ENCODE results near the gene LPP.
A peak's percentile ranks its signal among the peaks of the same experiment; 100 is the strongest.
"Not testable (repeated sequence)": the region's sequence is repeated elsewhere in the genome, so short reads cannot be mapped to it uniquely, and the experiment has no call there.

LPP gene

GRCh38 chr3:188154014-188154808 lies at the start of gene LPP:
TSS of gene LPP (plus strand) at chr3:188154157. CDS start at chr3:188406121, 251,964 bp downstream.
- peak in 1 of 2 experiments; percentile 74 for DNase-seq

- no peak for DNase-seq
Measured at GRCh38 chr3:188106006-188106405, 48.0 kb upstream of the LPP start.

GRCh38 chr3:188106454-188106853 lies 47.5 kb upstream of the LPP start:
- DNase-seq, result no peak

GRCh38 chr3:188106887-188107830 lies 46.8 kb upstream of the LPP start:
- DNase-seq, result no peak

- DNase-seq, result no peak
Measured at GRCh38 chr3:188108703-188109412, 45.1 kb upstream of the LPP start.

GRCh38 chr3:188111002-188111584 lies 42.9 kb upstream of the LPP start:
- DNase-seq, result no peak

- DNase-seq, result no peak
Measured at GRCh38 chr3:188113756-188114155, 40.2 kb upstream of the LPP start.

GRCh38 chr3:188119846-188120245 lies 34.1 kb upstream of the LPP start:
- no peak for DNase-seq

GRCh38 chr3:188122571-188123169 lies 31.3 kb upstream of the LPP start:
- DNase-seq, result no peak

- no peak for DNase-seq
Measured at GRCh38 chr3:188123170-188123905, 30.6 kb upstream of the LPP start.

- DNase-seq, result no peak
Measured at GRCh38 chr3:188124184-188124583, 29.8 kb upstream of the LPP start.

GRCh38 chr3:188125076-188125475 lies 28.9 kb upstream of the LPP start:
- DNase-seq, result no peak

GRCh38 chr3:188126276-188126675 lies 27.7 kb upstream of the LPP start:
- DNase-seq, result no peak

- no peak for DNase-seq
Measured at GRCh38 chr3:188126934-188127333, 27.0 kb upstream of the LPP start.

- DNase-seq, result no peak
Measured at GRCh38 chr3:188128905-188129304, 25.1 kb upstream of the LPP start.

- not testable (repeated sequence) for DNase-seq
Measured at GRCh38 chr3:188131023-188131422, 22.9 kb upstream of the LPP start.

- DNase-seq, result no peak
Measured at GRCh38 chr3:188133219-188133618, 20.7 kb upstream of the LPP start.

- DNase-seq, result no peak
Measured at GRCh38 chr3:188133646-188134045, 20.3 kb upstream of the LPP start.

GRCh38 chr3:188134079-188134478 lies 19.9 kb upstream of the LPP start:
- DNase-seq, result no peak

- DNase-seq, result no peak
Measured at GRCh38 chr3:188134856-188135255, 19.1 kb upstream of the LPP start.

GRCh38 chr3:188135271-188135670 lies 18.7 kb upstream of the LPP start:
- no peak for DNase-seq

GRCh38 chr3:188137051-188137450 lies 16.9 kb upstream of the LPP start:
- DNase-seq, result no peak
